HL-60 (cell line): ENCODE results near the gene ZNF813.

Source experiments
- GABPA ChIP-seq: IDR thresholded peaks from 2 replicates; pipeline ENCODE4 v1.6.1; 2012; ENCODE audit warnings: low read depth
- POLR2AphosphoS5 ChIP-seq: IDR thresholded peaks from 2 replicates; pipeline ENCODE4 v1.6.1; 2012; ENCODE audit warnings: low read depth
- TF ChIP-seq, protein P1 (sequence below): IDR thresholded peaks from one replicate; pipeline ENCODE4 v1.5.1; 2011; ENCODE audit warnings: low read length, control low read depth, inconsistent platforms; ENCODE audit not compliant: insufficient read depth
- TF ChIP-seq, protein P2 (sequence below): IDR thresholded peaks from 2 replicates; pipeline ENCODE4 v1.6.1; 2012; ENCODE audit warnings: low read depth; ENCODE audit not compliant: insufficient replicate concordance

DNA sequence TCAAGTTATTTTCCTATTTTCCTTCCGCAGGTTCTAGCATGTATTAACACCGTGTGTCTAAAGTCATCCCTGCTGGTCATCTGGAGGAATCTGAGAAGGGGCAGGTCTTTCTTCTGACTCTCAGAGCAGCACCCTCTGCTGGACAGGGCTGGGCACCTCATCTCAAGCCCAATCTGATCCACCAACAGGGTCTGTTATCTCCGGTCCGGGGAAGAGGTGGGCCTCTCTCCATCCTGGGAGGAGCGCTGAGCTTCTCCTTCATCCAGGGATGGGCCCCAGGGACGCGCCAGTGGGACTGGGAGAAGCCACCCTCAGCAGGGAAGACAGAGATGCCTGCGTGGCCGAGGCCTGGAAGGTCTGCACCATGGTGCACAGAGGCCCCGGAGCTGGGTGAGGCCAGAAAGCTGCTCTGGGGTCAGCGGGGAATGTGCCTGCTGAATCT, 44.4 kb downstream of the ZNF813 start:
- TF ChIP-seq, protein P1, sequence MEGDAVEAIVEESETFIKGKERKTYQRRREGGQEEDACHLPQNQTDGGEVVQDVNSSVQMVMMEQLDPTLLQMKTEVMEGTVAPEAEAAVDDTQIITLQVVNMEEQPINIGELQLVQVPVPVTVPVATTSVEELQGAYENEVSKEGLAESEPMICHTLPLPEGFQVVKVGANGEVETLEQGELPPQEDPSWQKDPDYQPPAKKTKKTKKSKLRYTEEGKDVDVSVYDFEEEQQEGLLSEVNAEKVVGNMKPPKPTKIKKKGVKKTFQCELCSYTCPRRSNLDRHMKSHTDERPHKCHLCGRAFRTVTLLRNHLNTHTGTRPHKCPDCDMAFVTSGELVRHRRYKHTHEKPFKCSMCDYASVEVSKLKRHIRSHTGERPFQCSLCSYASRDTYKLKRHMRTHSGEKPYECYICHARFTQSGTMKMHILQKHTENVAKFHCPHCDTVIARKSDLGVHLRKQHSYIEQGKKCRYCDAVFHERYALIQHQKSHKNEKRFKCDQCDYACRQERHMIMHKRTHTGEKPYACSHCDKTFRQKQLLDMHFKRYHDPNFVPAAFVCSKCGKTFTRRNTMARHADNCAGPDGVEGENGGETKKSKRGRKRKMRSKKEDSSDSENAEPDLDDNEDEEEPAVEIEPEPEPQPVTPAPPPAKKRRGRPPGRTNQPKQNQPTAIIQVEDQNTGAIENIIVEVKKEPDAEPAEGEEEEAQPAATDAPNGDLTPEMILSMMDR, result no peak
- TF ChIP-seq, protein P2, sequence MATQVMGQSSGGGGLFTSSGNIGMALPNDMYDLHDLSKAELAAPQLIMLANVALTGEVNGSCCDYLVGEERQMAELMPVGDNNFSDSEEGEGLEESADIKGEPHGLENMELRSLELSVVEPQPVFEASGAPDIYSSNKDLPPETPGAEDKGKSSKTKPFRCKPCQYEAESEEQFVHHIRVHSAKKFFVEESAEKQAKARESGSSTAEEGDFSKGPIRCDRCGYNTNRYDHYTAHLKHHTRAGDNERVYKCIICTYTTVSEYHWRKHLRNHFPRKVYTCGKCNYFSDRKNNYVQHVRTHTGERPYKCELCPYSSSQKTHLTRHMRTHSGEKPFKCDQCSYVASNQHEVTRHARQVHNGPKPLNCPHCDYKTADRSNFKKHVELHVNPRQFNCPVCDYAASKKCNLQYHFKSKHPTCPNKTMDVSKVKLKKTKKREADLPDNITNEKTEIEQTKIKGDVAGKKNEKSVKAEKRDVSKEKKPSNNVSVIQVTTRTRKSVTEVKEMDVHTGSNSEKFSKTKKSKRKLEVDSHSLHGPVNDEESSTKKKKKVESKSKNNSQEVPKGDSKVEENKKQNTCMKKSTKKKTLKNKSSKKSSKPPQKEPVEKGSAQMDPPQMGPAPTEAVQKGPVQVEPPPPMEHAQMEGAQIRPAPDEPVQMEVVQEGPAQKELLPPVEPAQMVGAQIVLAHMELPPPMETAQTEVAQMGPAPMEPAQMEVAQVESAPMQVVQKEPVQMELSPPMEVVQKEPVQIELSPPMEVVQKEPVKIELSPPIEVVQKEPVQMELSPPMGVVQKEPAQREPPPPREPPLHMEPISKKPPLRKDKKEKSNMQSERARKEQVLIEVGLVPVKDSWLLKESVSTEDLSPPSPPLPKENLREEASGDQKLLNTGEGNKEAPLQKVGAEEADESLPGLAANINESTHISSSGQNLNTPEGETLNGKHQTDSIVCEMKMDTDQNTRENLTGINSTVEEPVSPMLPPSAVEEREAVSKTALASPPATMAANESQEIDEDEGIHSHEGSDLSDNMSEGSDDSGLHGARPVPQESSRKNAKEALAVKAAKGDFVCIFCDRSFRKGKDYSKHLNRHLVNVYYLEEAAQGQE, result no peak
- no peak for TF ChIP-seq POLR2AphosphoS5
- TF ChIP-seq GABPA, result no peak
